ENCODE data around the gene PLEKHA5. TPM values are rescaled to one million over a fixed set of nuclear protein-coding genes. Genes with fewer than 3 reads are reported as not detected.
A peak's percentile ranks its signal among the peaks of the same experiment; 100 is the strongest.

Gene PLEKHA5
- total RNA-seq, 1 donor from 2014 or later = 62.5 TPM

DNA sequence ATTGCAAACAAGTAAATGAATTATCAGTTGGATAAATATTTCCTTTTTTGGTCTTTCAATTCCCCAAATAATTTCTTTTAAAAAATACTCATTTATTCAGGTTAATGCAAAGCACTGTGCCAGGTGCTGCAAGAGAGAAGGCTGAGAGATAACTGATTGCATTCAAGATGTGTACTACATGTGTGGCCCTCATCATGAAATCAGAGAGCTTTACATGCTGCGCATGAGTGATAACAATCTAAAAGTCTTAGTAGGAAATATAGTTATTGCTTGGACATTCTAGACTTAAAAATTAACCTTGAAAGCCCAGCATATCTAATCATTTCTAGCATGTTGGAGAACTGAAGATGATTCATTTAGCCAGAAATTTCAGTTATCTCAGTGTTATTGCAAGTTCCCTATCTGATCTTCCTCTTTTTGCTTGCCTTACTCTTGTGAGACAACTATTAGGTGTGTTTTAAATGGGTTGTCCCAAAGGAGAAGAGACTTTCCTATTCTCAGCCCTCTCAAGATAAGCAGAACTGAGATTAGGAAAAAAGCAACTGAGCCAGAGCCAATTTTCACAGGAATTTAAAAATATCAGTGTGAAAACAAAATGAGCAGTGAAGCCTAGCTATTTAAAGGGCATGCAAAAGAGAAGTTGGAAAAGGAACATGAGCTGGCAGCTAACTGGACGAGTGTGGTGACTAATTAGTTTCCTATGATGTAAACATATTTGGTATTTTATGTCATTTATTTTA, 60.9 kb downstream of the PLEKHA5 start:
- intact Hi-C loops (cut with micrococcal nuclease) = no loop called here
- peak; percentile 72 for ATAC-seq

GRCh38 chr12:19191089-19191488, 61.6 kb downstream of the PLEKHA5 start:
- peak; percentile 8 for ATAC-seq
- intact Hi-C loops (cut with micrococcal nuclease) = no loop called here
- DNase-seq = no peak

More for the DNA sequence above, 60.9 kb downstream of the PLEKHA5 start:
- DNase-seq = no peak

GRCh38 chr12:19191563-19191962, 62.0 kb downstream of the PLEKHA5 start:
- intact Hi-C loops (cut with micrococcal nuclease) = no loop called here
- ATAC-seq = peak; percentile 7
- no peak for DNase-seq

- ATAC-seq (no peak), DNase-seq (no peak)
- intact Hi-C loops (cut with micrococcal nuclease) = no loop called here
Measured at GRCh38 chr12:19192710-19193109, 63.2 kb downstream of the PLEKHA5 start.

DNA sequence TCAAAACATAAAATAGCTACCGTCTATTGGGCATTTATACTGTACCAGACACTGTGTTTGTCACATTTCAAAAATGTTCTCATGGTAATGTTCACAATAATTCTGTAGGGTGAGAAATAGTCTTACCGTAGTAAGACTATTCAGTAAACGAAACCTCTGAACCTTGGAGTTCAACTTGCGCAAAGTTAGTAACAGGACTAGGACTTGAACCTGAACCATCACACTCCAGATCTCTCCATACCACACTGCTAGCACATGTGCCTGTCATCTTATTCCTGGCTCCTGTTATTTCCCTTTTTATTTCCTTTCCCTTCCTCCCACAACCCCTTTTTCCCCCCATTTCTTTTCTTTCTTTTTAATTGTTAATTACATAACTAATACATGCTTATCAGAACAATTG, 65.4 kb downstream of the PLEKHA5 start:
- DNase-seq (no peak), ATAC-seq (no peak)
- intact Hi-C loops (cut with micrococcal nuclease) = no loop called here

DNA sequence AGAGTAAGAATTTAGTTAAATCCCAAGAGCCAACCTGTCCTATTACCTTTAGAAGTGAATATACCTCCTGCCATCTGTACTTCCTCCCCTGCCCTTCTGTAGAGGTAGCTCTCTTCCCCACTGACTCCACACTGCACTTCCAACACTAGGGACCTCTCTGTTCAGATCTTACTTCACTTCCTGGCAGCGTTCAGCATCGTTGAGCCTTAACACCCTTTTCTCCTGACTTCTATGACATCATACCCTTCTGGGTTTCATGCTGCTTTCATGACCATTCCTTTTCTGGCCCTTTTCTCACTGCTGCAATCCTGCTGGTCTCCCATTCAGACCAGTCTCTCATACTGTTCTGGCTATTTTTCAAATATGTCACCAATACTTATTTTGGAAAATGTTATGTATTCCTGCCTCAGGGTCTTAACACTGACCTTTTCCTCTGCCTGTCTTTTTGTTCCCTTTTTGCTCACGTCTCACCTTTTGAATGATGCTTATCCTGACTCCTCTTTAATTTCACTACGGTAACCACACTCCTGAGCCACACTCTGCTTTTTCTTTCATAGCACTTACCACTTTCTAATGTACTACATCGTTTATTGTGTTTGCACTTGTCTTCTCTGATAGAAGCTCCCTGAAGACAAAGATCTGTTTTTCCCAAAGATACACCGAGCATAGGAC, 67.6 kb downstream of the PLEKHA5 start:
- intact Hi-C loops (cut with micrococcal nuclease) = no loop called here
- ATAC-seq (peak; percentile 52), DNase-seq (no peak)

GRCh38 chr12:19198272-19198671, 68.7 kb downstream of the PLEKHA5 start:
- DNase-seq (no peak), ATAC-seq (peak; percentile 14)
- intact Hi-C loops (cut with micrococcal nuclease) = no loop called here

GRCh38 chr12:19199332-19199731, 69.8 kb downstream of the PLEKHA5 start:
- intact Hi-C loops (cut with micrococcal nuclease) = no loop called here
- ATAC-seq = no peak
- no peak for DNase-seq

GRCh38 chr12:19200261-19200660, 70.7 kb downstream of the PLEKHA5 start:
- intact Hi-C loops (cut with micrococcal nuclease) = no loop called here
- ATAC-seq = no peak
- DNase-seq = no peak

- intact Hi-C loops (cut with micrococcal nuclease) = no loop called here
- no peak for DNase-seq
- no peak for ATAC-seq
Measured at GRCh38 chr12:19201661-19202060, 72.1 kb downstream of the PLEKHA5 start.

DNA sequence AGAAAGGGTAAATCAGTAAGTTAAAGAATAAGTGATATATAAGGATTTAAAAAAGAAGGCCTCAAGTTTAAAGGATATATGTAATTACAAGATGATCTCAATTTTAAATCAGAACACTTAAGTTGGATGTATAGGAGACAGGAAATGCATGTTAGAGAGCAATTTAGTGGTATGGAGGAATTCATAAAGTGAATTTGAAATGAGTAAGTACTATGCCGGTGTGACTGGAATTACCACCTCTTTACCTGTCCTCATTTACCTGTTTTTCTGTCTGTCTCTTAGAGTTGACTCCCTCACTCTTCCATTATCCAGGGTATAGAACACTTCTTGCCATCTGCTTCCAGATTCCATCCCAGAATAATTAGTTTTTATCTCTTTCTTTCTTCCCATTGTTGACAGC, 73.5 kb downstream of the PLEKHA5 start:
- ATAC-seq (no peak), DNase-seq (no peak)
- intact Hi-C loops (cut with micrococcal nuclease) = no loop called here

DNA sequence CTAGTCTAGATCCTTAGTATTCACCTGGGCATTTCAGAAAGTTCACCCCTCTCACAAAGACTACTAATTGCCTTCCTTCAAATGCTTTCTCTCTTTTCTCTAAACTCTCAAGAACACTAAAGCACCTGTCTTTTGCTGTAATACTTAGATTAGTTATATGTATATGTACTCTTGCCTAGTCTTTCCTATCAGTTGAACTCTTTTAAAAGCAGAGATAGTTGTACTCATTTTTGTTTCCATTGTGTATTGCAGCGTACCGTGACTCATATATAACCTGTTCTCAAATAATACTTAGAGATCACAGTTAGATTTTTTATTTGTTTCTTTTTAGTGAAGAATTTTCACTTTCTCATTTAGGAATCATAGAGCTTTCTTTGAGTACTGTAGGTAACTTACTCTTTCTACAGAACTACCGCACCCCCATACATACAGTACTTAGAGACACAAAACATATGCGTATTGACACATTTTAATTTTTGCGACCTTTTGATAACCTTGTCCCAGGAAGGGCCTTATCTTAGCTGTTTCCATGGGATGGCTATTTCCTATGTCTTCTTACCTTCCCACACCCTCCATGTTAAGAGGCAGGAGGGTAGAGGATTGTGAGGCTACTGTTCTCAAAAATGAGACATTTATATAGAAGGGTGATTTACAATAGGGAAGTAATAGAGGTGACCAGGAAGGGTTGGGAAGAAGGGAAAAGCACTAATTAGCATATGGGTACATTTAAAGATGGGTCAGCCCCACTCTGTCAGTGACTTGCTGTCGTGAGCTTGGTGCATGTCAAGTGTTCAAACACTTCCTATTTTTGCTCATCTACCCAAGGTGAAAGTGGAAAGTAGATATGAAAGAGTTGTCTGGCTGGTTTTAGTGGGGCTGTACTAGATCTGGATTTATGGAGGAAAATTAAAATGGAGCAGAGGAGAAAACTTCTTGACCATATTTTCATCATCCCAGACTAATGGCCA, 74.3 kb downstream of the PLEKHA5 start:
- DNase-seq = no peak
- intact Hi-C loops (cut with micrococcal nuclease) = no loop called here
- peak; percentile 52 for ATAC-seq

DNA sequence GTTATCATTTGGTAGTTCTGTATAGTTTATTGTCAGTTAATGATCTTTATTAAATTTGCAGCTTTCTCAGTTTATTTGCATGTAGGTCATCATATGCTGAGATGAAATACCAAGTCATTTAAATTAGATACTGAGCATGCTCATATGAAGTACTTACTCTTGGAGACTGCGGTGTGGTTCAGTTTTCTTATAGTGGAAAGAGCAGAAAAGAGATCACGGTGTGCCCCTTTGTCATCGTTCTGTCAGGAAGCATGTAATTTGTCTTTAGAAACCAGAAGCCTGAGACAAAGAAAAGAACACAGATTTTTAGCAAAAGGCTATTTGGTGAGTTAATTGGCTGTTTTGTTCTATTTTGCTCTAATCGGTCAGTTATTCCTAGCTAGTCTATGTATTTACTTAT, 75.6 kb downstream of the PLEKHA5 start:
- DNase-seq (no peak), ATAC-seq (no peak)
- intact Hi-C loops (cut with micrococcal nuclease) = no loop called here

- DNase-seq (no peak), ATAC-seq (no peak)
- intact Hi-C loops (cut with micrococcal nuclease) = no loop called here
Measured at GRCh38 chr12:19206493-19207077, 77.1 kb downstream of the PLEKHA5 start.

GRCh38 chr12:19208456-19208855, 78.9 kb downstream of the PLEKHA5 start:
- ATAC-seq = no peak
- no peak for DNase-seq
- intact Hi-C loops (cut with micrococcal nuclease) = no loop called here

GRCh38 chr12:19209661-19210060, 80.1 kb downstream of the PLEKHA5 start:
- no peak for DNase-seq
- ATAC-seq = no peak
- intact Hi-C loops (cut with micrococcal nuclease) = no loop called here

- no peak for DNase-seq
- intact Hi-C loops (cut with micrococcal nuclease) = no loop called here
- no peak for ATAC-seq
Measured at GRCh38 chr12:19211802-19212201, 82.3 kb downstream of the PLEKHA5 start.

GRCh38 chr12:19212245-19212644, 82.7 kb downstream of the PLEKHA5 start:
- no peak for ATAC-seq
- intact Hi-C loops (cut with micrococcal nuclease) = no loop called here
- no peak for DNase-seq

DNA sequence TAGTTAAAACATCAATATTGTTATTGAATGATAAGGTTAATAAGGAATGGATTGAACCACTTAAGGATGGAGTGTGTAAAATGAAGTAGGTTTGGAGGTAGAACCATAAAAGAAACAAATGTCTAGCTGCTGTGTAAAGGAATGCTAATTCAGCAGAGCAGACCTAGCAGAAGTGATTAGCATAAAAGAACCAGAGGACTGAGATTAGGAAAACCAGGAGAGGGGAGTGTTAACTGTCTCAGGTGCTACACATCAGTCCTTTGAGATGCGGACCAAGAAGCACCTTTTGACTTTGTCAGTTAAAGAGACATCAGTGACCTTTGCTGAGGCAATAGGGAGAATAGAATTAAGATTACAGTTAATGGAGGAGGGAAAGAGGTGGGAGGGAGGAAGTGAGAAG, 84.5 kb downstream of the PLEKHA5 start:
- intact Hi-C loops (cut with micrococcal nuclease) = no loop called here
- ATAC-seq = no peak

DNA sequence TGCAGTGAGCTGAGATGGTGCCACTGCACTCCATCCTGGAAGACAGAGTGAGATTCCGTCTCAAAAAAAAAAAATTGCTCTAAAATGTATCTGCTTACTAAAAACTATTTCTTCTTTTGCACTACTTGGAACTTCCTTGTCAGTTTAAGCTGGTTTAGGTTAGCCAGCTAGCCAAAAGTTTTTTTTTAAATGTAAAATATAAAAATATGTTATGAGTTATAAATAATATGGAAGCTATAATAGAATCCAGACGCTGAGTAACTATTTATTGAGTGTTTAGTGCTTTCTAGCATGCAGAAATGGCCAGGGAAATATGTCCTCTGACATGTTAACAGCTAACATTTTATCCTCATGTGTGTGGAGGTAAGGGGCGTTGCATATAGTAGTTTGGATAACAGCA, 85.6 kb downstream of the PLEKHA5 start:
- ATAC-seq (no peak), DNase-seq (no peak)
- intact Hi-C loops (cut with micrococcal nuclease) = no loop called here

More for the DNA sequence above, 84.5 kb downstream of the PLEKHA5 start:
- no peak for DNase-seq
